ENCODE measurements around the gene NBEAL2. TPM values are rescaled to one million over a fixed set of nuclear protein-coding genes. Genes with fewer than 3 reads are reported as not detected.
A peak's percentile ranks its signal among the peaks of the same experiment; 100 is the strongest.

Gene NBEAL2
- total RNA-seq: 120 and 129 TPM in 2 replicates

- no peaks in the 10 kb centered on the region for H3K27me3 Mint-ChIP-seq (ENCODE audit: low read depth)
- H3K4me1 Mint-ChIP-seq (ENCODE audit: low read depth): peaks cover 38% of the 10 kb centered on the region
- intact Hi-C loops (cut with micrococcal nuclease): loop anchor here (1.0 to 5.0 kb wide), 3 partner anchors 8 to 1108 kb away; partner anchors contain the start of gene SETD2
- peak within 1 kb of the TSS; percentile 78 for H3K27ac Mint-ChIP-seq
- peak within 1 kb of the TSS; percentile 86 for H3K4me3 Mint-ChIP-seq (ENCODE audit: low read depth)
- H3K9me3 Mint-ChIP-seq: no peaks in the 10 kb centered on the region
- H3K36me3 Mint-ChIP-seq (ENCODE audit: low read depth): peaks cover 19% of the 10 kb centered on the region
- peak; percentile 96 for DNase-seq (ENCODE audit: low spot score)
Observed at GRCh38 chr3:46978985-46979944, at the start of gene NBEAL2. TSS of gene NBEAL2 (plus strand) at chr3:46979666. CDS start at chr3:46979862, 196 bp downstream.

DNA sequence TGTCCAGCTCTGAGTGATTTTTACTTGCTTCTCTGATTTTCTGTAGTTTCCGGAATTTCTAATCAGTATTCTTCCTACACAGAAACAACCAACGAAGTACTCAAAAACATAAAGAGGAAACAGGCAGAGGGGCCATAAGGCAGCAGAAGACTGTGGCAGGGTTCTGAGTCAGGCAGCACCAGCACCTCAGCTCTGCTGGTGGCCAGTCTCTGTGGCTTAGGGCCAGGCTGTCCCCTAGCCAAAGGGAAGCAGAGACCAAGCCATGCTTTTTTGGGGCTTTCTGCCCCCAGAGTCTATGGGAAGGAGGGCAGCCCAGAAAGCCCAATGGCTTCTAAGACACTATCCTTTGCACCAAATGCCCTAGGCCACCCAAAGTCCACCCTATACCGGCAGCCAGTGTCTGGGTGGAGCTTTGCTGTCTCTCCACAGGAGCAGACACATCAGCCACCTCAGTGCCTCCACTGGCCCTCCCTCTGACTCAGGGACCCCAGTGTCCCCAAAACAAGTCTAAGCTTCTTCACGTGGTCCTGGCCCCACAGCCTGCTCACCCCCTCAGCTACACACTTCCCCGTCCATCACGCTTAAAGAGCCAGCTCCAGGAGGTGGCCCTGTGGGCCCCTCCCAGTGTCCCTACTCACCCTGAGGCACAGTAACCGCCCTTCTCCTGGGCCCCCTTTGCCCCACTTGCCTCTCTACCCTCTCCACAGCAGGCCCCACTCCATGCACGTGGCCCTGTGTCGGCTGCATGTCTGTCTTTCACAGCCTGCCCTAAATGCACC, 49.1 kb upstream of the NBEAL2 start:
- Mint-ChIP-seq H3K4me3 (ENCODE audit: low read depth) (no peak overlapping the region), H3K27ac (peak overlapping the region; percentile 84), H3K36me3 (ENCODE audit: low read depth) (peaks cover 59% of the 10 kb centered on the region), H3K9me3 (peaks cover 11% of the 10 kb centered on the region), H3K4me1 (ENCODE audit: low read depth) (peaks cover 53% of the 10 kb centered on the region), H3K27me3 (ENCODE audit: low read depth) (no peaks in the 10 kb centered on the region)
- intact Hi-C loops (cut with micrococcal nuclease): loop anchor here (5.0 kb wide), 1 partner anchor 57 kb away; no protein-coding TSS in a partner anchor
- DNase-seq (ENCODE audit: low spot score): no peak

DNA sequence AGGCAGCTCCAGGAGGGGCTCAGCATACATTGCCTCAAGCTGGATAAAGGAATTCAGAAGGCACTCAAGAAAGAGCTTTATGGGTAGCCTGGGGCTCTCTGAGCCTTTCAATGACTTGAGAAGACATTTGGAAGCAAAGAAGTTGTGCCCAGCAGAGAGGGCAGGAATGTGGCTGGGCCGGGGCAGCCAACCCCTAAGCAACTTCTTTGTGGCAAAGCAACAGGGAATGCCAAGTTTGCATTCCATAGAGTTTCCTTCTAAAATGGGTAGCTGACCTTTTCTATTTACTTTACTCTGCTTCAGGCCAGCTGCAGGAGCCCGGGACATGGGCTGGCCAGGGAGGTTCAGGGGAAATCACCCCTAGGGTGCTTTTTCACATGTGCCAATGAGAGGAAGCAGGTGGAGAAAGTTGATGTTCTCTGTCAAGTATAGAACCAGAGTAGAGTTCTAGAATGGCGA, 48.5 kb upstream of the NBEAL2 start:
- H3K4me1 Mint-ChIP-seq (ENCODE audit: low read depth): peaks cover 54% of the 10 kb centered on the region
- peaks cover 11% of the 10 kb centered on the region for H3K9me3 Mint-ChIP-seq
- H3K27me3 Mint-ChIP-seq (ENCODE audit: low read depth): no peaks in the 10 kb centered on the region
- H3K36me3 Mint-ChIP-seq (ENCODE audit: low read depth): peaks cover 58% of the 10 kb centered on the region
- DNase-seq (ENCODE audit: low spot score): no peak
- intact Hi-C loops (cut with micrococcal nuclease): loop anchor here (5.0 kb wide), 1 partner anchor 56 kb away; no protein-coding TSS in a partner anchor
- H3K27ac Mint-ChIP-seq: peak overlapping the region; percentile 84
- no peak overlapping the region for H3K4me3 Mint-ChIP-seq (ENCODE audit: low read depth)

- H3K27ac Mint-ChIP-seq: peak overlapping the region; percentile 84
- H3K27me3 Mint-ChIP-seq (ENCODE audit: low read depth): no peaks in the 10 kb centered on the region
- intact Hi-C loops (cut with micrococcal nuclease): loop anchor here (5.0 kb wide), 1 partner anchor 56 kb away; no protein-coding TSS in a partner anchor
- H3K4me1 Mint-ChIP-seq (ENCODE audit: low read depth): peaks cover 55% of the 10 kb centered on the region
- peaks cover 11% of the 10 kb centered on the region for H3K9me3 Mint-ChIP-seq
- no peak for DNase-seq (ENCODE audit: low spot score)
- H3K36me3 Mint-ChIP-seq (ENCODE audit: low read depth): peaks cover 63% of the 10 kb centered on the region
- H3K4me3 Mint-ChIP-seq (ENCODE audit: low read depth): no peak overlapping the region
Observed at GRCh38 chr3:46931631-46932331, 47.7 kb upstream of the NBEAL2 start.

DNA sequence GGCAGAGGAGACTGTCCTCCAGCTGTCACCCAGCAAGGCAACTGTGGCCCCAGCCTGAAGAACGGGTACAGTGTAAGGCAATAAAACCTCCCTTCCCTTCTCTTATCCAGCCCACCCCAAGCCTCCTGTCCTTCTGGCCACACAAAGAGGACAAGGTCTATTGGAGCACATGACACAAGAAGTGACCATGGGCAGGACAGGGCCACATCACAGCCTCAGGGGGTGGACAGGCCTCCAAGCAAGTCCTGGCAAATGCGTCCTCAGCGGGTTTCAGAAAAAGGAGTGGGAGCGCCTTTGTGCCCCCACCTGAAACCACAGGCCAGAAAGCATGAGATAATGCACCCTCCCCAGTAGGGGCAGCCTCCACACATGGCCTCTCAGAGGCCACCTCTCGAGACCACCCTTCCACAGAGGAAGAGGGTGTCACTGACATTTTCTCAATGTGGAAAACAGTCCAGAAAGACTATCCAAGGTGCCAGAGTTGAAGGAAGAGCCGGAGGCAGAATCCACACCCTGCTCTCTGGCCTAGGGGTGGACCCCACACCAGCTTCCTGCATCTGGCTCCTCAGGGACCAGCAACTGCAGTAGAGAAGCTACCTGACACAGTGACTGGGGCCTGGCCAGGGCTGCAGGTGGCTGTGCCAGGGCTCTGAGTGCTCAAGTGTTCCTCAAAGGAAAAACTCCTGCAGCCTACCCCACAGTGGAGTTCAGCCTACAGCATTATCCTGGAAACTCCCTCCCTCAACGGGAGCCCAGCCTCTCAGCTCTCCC, 46.8 kb upstream of the NBEAL2 start:
- peak overlapping the region; percentile 84 for H3K27ac Mint-ChIP-seq
- intact Hi-C loops (cut with micrococcal nuclease): loop anchor here (5.0 kb wide), 1 partner anchor 55 kb away; no protein-coding TSS in a partner anchor
- peaks cover 11% of the 10 kb centered on the region for H3K9me3 Mint-ChIP-seq
- peaks cover 57% of the 10 kb centered on the region for H3K36me3 Mint-ChIP-seq (ENCODE audit: low read depth)
- no peak for DNase-seq (ENCODE audit: low spot score)
- peaks cover 48% of the 10 kb centered on the region for H3K4me1 Mint-ChIP-seq (ENCODE audit: low read depth)
- no peaks in the 10 kb centered on the region for H3K27me3 Mint-ChIP-seq (ENCODE audit: low read depth)
- H3K4me3 Mint-ChIP-seq (ENCODE audit: low read depth): no peak overlapping the region

GRCh38 chr3:46933261-46933660, 46.2 kb upstream of the NBEAL2 start:
- Mint-ChIP-seq H3K4me3 (ENCODE audit: low read depth) (no peak overlapping the region), H3K9me3 (peaks cover 11% of the 10 kb centered on the region), H3K4me1 (ENCODE audit: low read depth) (peaks cover 43% of the 10 kb centered on the region), H3K27me3 (ENCODE audit: low read depth) (no peaks in the 10 kb centered on the region), H3K27ac (no peak overlapping the region), H3K36me3 (ENCODE audit: low read depth) (peaks cover 59% of the 10 kb centered on the region)
- intact Hi-C loops (cut with micrococcal nuclease): loop anchor here (5.0 kb wide), 1 partner anchor 54 kb away; no protein-coding TSS in a partner anchor
- no peak for DNase-seq (ENCODE audit: low spot score)

- intact Hi-C loops (cut with micrococcal nuclease): loop anchor here (5.0 kb wide), 1 partner anchor 53 kb away; no protein-coding TSS in a partner anchor
- no peaks in the 10 kb centered on the region for H3K27me3 Mint-ChIP-seq (ENCODE audit: low read depth)
- peaks cover 57% of the 10 kb centered on the region for H3K36me3 Mint-ChIP-seq (ENCODE audit: low read depth)
- no peak overlapping the region for H3K27ac Mint-ChIP-seq
- no peak for DNase-seq (ENCODE audit: low spot score)
- peaks cover 4% of the 10 kb centered on the region for H3K9me3 Mint-ChIP-seq
- H3K4me1 Mint-ChIP-seq (ENCODE audit: low read depth): peaks cover 40% of the 10 kb centered on the region
- no peak overlapping the region for H3K4me3 Mint-ChIP-seq (ENCODE audit: low read depth)
Observed at GRCh38 chr3:46934072-46934471, 45.4 kb upstream of the NBEAL2 start.

GRCh38 chr3:46934498-46935167, 44.8 kb upstream of the NBEAL2 start:
- Mint-ChIP-seq H3K4me1 (ENCODE audit: low read depth) (peaks cover 40% of the 10 kb centered on the region), H3K4me3 (ENCODE audit: low read depth) (no peak overlapping the region), H3K9me3 (no peaks in the 10 kb centered on the region), H3K27me3 (ENCODE audit: low read depth) (no peaks in the 10 kb centered on the region), H3K36me3 (ENCODE audit: low read depth) (peaks cover 57% of the 10 kb centered on the region), H3K27ac (no peak overlapping the region)
- intact Hi-C loops (cut with micrococcal nuclease): loop anchor here (5.0 kb wide), 1 partner anchor 53 kb away; no protein-coding TSS in a partner anchor
- no peak for DNase-seq (ENCODE audit: low spot score)

DNA sequence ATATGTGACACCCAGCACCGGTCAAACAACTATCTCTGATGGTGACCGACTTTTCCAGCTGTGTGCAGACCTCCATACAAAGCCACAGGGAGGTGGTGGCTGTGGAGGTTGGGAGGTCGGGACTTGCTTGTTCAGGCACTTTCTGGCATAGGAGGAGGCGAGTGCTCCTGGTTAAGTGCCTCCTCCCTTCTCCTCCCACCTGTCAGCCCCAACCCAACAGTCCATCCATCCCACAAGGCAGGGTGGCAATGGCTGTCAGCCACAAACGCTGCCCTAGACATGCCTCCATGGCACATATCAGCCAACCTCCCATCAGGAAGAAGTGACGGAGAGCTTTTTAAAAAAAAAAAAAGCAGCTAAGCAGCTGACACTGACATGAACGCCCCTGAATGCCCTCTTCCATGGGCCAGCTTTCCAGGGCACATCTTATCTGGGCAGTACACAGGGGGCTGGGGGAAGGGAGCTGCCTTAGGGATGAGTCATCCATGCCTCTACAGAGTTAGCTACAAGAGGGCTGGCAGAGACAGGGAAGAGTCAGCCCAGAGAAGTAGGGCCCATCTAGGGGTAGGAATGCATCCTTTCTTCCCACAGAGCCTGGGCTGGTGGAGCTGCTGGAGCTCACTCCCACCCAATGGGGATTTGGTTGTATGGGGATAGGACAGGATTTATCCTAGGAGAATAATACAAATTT, 44.2 kb upstream of the NBEAL2 start:
- H3K27ac Mint-ChIP-seq: no peak overlapping the region
- no peak for DNase-seq (ENCODE audit: low spot score)
- no peaks in the 10 kb centered on the region for H3K9me3 Mint-ChIP-seq
- intact Hi-C loops (cut with micrococcal nuclease): no loop called here
- H3K4me1 Mint-ChIP-seq (ENCODE audit: low read depth): peaks cover 45% of the 10 kb centered on the region
- peaks cover 58% of the 10 kb centered on the region for H3K36me3 Mint-ChIP-seq (ENCODE audit: low read depth)
- H3K27me3 Mint-ChIP-seq (ENCODE audit: low read depth): no peaks in the 10 kb centered on the region
- H3K4me3 Mint-ChIP-seq (ENCODE audit: low read depth): no peak overlapping the region

DNA sequence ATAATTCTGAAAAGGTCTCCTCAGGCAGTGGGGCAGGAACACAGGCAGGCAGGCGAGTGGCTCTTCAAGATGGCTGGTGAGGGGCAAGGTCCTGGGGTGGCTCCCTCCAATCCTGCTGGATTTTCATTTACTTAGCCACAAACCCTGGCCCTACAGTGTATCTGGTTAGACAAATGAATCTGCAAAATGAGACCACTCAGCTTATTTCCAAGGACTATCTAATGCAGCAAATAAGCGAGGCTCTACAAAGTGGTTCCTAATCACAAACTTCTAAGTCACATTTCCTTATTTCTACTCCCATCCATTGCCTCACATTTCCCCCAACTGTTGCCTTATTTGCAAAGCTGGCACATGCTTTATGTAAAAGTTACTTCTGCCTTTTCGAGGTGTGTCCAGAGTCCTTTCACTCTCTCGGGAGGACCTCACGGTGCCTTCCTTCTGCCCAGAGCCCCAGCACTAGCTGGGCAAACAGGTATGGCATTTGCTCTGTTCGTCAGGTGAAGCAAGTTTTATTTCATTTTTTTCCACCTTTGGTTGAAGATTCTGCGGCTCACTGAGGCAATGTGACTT, 43.4 kb upstream of the NBEAL2 start:
- Mint-ChIP-seq H3K4me3 (ENCODE audit: low read depth) (no peak overlapping the region), H3K27ac (peak overlapping the region; percentile 28), H3K9me3 (no peaks in the 10 kb centered on the region), H3K36me3 (ENCODE audit: low read depth) (peaks cover 58% of the 10 kb centered on the region), H3K27me3 (ENCODE audit: low read depth) (no peaks in the 10 kb centered on the region), H3K4me1 (ENCODE audit: low read depth) (peaks cover 42% of the 10 kb centered on the region)
- intact Hi-C loops (cut with micrococcal nuclease): no loop called here
- no peak for DNase-seq (ENCODE audit: low spot score)

All from activated T-helper 2 cell treated with anti-CD3 and anti-CD28 coated beads, Interferon-gamma antibody, Interleukin-2, Interleukin-4, amounts not matched to agents 10 μg/mL and 5 μg/mL and 100 μg/mL, durations not matched to agents 14 hours and 24 hours and 36 hours (primary cell).